Activated CD4-positive, alpha-beta T cell treated with anti-CD3 and anti-CD28 coated beads, Interleukin-2, Interleukin-4, amounts not matched to agents 100 ng/mL and 50 ng/mL, durations not matched to agents 16 hours and 8 hours (primary cell): ENCODE measurements around the gene MRPS2.

ENCODE experiments used
- DNase-seq: peaks from one replicate; pipeline ENCODE4 v3.0.0-alpha.2; 2020; ENCODE audit warnings: low spot score

Gene MRPS2

GRCh38 chr9:135480071-135480939 is 20.2 kb upstream of the MRPS2 start:
- no peak for DNase-seq

- no peak for DNase-seq
Measured at GRCh38 chr9:135480940-135481310, 19.6 kb upstream of the MRPS2 start.

GRCh38 chr9:135482015-135482754 is 18.3 kb upstream of the MRPS2 start:
- DNase-seq = no peak

GRCh38 chr9:135484460-135485277 is 15.8 kb upstream of the MRPS2 start:
- DNase-seq = no peak

DNA sequence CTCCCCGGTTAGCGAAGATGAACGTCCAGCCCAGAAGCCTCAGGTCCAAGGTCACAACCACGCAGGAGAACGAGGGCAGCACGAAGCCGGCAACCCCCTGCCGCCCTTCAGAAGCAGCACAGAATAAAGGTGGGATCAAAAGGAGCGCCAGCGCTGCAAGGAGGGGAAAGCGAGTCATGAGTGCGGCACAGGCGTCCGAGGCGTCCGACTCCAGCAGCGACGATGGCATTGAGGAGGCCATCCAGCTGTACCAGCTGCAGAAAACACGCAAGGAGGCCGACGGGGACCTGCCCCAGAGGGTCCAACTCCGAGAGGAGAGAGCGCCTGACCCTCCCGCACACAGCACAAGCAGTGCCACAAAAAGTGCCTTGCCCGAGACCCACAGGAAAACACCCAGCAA is 15.1 kb upstream of the MRPS2 start:
- DNase-seq = no peak

DNA sequence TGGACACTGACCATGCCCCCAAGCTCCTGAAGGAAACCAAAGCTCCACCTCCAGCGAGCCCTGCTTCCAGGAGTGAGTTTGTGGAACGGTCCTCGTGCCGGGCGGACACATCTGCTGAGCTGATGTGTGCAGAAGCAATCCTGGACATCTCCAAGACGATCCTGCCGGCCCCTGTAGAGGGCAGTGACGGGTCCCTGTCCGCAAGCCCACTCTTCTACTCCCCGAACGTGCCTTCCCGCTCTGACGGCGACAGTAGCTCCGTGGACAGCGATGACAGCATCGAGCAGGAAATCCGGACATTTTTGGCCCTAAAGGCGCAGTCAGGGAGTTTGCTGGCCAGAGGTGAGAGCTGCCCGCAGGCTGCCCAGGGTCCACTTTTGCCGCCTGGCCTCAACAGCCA is 14.7 kb upstream of the MRPS2 start:
- DNase-seq = no peak

GRCh38 chr9:135486267-135487065 is 14.0 kb upstream of the MRPS2 start:
- no peak for DNase-seq

DNA sequence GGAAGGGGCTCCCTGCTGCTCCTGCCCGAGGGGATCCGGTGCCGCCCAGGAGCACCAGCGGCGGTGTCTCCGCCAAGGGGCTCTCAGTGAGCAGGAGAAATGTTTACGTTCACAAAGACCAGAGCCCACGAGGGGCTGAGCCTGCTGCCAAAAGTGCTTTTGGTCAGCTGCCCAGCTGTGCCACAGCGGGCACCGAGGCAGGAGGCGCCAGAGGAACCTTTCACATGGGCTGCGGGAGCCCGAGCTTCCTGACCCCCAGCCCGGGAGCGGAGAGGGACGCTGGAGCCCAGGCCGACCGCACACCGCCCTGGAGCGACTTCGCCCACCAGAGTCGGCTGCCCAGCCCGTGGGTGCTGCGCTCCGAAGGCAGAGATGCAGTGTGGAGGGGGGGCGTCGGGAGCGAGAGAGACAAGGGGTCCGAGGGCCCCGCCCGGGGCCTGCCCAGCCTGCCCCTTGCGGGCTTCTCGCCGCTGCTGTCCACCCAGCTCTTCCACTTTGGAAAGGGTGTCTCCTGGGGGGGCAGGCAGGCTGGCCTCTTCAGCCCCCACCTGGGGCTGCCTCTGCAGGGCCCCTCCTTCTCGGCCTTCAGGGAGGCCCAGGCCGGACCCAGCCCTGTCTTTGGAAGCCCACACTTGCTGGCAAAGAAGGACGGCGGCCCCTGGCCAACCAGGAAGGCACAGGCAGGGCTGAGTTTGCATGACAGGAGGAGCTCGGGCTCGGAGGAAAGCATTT is 13.0 kb upstream of the MRPS2 start:
- DNase-seq = no peak

GRCh38 chr9:135488013-135488330 is 12.5 kb upstream of the MRPS2 start:
- DNase-seq = no peak

DNA sequence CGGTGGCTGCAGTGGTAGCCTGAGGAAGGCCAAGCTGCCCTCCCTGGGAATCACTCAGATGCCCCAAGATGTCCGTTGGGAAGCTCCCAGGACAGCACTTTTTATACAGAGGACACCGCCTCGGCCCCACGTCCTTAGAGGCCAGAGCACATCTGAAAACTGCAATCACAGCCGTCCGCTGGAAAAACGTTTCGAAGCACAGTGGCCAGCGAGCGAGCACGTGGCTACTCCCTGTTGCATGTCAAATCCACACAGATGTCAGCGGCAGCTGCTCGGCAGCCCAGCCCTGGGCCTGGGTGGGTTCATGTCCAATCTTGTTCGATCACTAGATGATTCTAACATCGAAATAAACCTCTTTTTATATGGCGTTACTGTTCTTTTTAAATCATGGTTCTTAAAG is 12.0 kb upstream of the MRPS2 start:
- DNase-seq = no peak

- DNase-seq = no peak
Measured at GRCh38 chr9:135489188-135489906, 11.1 kb upstream of the MRPS2 start.

GRCh38 chr9:135490166-135490870 is 10.2 kb upstream of the MRPS2 start:
- DNase-seq = no peak

- DNase-seq = no peak
Measured at GRCh38 chr9:135490980-135491464, 9.5 kb upstream of the MRPS2 start.

DNA sequence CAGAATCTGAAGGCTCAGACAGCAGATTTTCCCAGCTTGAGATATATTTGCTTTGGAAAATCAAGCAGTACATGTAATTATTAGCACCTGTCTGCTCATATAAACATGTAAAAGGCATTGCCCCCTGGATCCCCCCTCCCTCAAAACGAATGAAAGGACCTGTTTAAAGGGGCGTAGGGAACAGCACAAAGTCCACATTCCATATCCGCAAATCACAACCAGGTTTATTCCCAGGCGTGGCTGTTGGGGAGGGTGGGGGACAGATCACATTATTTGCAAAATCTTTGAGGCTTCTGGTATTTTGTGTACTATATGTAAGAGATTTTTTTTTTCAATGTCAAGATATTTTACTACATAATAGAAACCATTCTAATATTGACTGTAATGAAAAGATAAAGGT is 8.7 kb upstream of the MRPS2 start:
- DNase-seq = no peak

DNA sequence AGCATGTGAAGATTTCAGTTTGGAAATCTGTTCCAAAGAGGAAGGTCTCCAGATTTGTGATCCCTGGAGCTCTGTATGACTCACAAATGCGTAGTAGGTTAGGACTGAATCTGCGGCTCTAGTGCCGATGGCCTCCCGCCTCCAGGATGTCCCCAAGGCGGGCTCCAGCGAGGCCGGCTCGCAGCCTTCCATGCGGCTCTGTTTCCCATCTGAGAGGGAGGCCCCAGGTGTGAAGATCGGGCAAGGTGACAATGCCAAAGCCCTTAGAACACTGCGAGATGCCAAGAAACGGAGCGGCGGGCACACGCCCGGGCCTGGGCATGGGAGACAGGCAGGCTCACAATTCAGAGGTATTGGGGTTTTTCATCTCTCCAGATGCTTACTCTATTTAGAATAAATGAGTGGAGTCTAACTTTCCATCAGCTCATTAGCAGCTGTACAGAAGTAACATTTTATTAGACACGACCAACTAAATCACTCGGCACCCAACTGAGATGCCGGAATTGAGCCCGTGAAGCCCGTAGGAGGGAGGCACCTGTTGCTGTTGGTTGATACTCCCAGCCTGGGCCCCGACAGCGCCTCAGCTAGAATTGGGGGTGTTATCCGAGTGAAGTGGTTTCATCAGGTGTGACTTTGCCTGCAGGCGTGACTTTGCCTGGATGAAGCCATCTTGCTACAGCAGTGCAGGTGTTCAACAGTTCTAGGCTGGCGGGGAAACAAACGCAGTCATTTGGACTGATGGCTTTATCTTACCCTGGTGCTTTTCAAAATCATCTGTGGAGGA is 7.4 kb upstream of the MRPS2 start:
- no peak for DNase-seq

DNA sequence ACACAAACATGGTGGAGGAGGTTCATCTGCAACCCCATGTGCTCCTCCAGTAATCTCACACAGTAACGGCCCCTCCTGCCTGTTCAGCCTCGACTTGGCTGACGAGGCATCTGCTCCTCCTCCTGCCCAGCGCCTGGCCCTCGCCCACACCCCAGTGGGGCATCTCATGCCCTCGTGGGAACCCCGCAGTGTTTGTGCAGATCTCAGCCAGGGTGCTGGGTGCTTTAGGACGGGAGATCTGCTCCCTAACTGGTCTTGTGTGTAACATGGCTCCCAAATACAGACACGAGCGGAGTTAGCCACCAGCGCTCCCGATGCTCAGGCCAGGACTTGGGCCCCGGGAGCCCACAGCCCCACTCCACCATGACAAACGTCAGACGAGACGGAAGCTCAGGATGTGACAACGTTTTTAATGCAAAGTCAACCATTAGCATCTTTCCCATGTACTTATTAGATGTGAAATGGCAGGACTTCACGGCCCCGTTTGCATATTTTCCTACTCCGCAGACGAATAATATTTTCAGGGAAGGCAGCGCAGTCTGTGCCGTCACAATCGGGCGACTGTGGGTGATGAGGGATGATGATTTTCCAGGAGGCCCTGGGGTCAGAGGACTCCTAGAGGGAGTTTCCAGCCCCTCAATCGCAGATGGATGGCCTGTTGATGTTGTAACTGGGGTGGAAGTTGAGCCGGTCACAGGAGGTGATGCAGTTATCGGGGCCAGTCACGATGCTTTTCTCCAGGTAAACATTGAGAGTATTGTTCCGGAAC is 5.5 kb upstream of the MRPS2 start:
- DNase-seq = no peak

DNA sequence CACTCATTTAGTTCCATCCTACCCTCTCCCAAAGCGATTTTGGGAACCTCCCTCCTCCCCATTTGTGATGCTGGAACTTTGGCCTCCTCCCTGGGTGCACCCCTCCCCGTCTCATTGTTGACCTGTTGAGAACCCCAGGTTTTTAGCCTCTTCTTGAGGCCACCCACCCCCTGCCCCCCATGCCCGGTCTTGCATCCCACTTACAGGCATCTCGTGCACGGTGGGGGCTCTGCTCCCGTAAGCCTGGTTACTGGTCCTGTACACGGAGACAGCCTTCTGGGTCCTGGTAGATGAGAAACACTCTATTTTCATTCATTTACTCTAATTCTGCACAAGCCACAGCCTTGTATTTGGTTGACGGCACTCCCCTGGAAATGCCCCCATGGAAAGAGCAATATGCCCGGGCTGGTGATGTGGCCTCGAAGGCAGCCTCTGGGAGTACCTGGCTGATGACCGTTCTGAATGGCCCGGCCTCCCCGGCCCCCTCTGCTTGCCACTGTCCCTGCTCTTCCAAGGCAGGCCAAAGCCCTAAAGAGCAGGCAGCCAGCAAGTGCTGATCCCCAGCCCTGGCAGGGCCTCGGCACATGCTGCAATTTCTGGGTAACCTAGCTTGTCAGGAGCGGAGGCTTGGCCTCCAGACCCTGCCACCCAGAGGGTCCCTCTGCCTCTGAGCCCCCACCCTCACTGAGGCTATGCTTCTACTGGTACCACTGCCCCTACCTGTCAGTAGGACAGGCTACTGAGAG is 1.9 kb upstream of the MRPS2 start:
- no peak for DNase-seq
